GM19043 (cell line): ENCODE data around the gene RAB11FIP4.
"Not testable (repeated sequence)": the region's sequence is repeated elsewhere in the genome, so short reads cannot be mapped to it uniquely, and the experiment has no call there.

Experiments
- ATAC-seq: cut with Tn5 transposase; IDR thresholded peaks from one replicate; pipeline ENCODE4 v1.9.1; 2021; ENCODE audit warnings: low read depth; ENCODE audit not compliant: unreplicated experiment

The RAB11FIP4 gene, protein sequence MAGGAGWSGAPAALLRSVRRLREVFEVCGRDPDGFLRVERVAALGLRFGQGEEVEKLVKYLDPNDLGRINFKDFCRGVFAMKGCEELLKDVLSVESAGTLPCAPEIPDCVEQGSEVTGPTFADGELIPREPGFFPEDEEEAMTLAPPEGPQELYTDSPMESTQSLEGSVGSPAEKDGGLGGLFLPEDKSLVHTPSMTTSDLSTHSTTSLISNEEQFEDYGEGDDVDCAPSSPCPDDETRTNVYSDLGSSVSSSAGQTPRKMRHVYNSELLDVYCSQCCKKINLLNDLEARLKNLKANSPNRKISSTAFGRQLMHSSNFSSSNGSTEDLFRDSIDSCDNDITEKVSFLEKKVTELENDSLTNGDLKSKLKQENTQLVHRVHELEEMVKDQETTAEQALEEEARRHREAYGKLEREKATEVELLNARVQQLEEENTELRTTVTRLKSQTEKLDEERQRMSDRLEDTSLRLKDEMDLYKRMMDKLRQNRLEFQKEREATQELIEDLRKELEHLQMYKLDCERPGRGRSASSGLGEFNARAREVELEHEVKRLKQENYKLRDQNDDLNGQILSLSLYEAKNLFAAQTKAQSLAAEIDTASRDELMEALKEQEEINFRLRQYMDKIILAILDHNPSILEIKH

GRCh38 chr17:31391496-31391949 lies at the start of gene RAB11FIP4:
TSS of gene RAB11FIP4 (plus strand) at chr17:31391675. CDS start at chr17:31391853, 178 bp downstream.
- ATAC-seq: no peak

DNA sequence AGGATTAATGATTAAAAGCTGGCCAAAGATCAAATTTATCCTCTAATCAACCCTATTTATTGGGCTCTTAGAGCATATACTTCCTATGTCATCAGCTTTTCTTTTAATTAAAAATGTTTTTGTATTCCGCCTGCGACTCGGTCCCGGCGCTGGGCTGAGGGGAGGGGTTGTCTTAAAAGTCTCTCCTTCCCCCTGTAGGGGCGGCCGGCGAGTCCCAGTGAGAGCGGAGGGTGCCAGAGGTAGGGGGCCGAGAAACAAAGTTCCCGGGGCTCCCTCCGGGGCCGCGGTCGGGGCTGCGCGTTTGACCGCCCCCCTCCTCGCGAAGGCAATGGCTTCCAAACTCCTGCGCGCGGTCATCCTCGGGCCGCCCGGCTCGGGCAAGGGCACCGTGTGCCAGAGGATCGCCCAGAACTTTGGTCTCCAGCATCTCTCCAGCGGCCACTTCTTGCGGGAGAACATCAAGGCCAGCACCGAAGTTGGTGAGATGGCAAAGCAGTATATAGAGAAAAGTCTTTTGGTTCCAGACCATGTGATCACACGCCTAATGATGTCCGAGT lies 46.2 kb upstream of the RAB11FIP4 start:
- not testable (repeated sequence) for ATAC-seq

DNA sequence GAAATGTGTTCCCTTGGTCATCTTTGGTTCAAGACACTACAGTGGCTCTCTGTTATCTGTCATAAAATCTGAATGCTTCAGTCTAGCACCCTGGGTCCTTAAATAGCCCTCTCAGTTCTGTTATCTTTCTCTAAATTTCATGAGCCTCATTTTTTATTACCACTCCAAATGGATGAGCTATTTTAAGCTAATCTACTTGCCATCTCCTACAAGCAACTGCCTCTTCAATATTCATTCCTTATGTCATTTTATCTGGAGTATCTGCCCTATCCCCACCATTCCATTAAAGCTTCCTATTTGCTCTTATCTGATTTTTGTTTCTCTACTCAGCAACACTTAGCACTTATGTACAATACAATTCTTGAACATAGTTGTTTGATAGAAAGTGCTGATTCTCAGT lies 42.0 kb upstream of the RAB11FIP4 start:
- ATAC-seq: no peak

DNA sequence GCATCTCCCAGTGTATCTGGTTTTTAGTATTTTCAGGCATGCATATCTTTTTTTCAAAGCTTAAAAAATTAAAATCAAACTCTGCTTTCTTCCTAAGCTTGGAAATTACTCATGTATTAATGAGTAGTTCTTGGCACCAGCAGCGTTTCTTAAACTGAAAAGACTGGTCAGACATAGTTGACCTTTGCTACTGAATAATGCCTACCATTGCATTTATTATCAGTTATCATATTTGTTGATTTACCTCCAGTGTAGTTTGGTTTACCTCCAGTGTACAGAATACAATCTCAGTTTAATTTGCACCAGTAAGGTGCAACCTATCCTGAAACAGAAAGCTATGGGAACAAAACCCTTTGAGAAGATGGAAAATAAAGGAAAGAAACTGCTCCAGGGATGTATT lies 35.5 kb upstream of the RAB11FIP4 start:
- ATAC-seq: no peak

GRCh38 chr17:31357091-31357490 lies 34.4 kb upstream of the RAB11FIP4 start:
- ATAC-seq: no peak

- ATAC-seq: no peak
Measured at GRCh38 chr17:31357839-31358394, 33.6 kb upstream of the RAB11FIP4 start.

DNA sequence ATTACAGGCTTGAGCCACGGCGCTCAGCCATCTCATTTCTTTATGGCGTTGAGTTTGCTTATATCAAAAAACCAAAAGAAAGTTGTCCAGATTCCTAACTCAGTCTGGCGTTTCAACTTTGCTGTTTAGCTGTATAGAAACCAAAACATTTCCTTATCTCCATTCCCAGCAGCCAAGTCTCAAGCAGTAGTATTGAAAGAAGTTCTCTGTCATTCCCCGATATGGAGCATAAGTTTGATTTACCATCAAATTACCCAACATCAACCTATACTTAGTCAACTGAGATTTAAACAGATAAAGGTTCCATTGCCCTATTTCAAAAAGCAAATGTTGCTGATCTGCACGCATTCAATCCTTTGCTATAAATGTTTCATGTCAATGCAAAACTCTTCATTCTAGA lies 27.5 kb upstream of the RAB11FIP4 start:
- ATAC-seq: no peak

DNA sequence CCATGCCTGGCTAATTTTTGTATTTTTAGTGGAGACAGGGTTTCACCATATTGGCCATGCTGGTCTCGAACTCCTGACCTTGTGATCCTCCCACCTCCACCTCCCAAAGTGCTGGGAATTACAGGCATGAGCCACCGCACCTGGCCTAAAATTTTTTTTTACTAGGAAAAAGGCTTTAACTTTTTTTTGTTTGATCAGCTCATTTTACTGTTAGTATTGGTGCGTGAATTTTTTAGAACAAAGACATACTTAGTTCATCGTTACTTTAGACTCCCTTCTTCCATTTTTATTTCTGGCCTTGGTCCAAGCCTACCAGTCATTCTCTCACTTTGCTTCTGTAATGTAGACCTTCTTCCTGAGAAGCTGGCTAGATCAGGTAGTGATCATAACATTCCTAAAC lies 25.4 kb upstream of the RAB11FIP4 start:
- ATAC-seq: no peak

DNA sequence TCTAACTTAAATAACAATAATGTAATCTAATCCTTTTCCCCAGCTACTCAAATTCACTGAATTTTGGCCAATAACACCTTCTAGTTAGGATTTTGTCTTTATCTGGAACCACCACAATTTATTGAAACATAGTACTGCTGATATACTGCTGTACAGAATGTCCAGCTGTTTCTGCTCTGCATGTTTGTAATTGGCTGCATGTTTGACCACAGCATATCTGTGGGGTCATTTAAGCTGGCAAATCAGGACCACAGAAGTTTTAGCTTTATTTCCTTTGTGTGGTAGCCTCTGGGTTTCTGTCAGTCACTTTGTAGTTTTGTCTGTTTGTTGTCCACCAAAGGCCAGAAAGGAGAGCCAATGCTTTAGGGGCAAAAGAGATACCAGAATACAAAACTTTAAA lies 22.2 kb upstream of the RAB11FIP4 start:
- no peak for ATAC-seq

GRCh38 chr17:31371511-31372097 lies 19.9 kb upstream of the RAB11FIP4 start:
- no peak for ATAC-seq

DNA sequence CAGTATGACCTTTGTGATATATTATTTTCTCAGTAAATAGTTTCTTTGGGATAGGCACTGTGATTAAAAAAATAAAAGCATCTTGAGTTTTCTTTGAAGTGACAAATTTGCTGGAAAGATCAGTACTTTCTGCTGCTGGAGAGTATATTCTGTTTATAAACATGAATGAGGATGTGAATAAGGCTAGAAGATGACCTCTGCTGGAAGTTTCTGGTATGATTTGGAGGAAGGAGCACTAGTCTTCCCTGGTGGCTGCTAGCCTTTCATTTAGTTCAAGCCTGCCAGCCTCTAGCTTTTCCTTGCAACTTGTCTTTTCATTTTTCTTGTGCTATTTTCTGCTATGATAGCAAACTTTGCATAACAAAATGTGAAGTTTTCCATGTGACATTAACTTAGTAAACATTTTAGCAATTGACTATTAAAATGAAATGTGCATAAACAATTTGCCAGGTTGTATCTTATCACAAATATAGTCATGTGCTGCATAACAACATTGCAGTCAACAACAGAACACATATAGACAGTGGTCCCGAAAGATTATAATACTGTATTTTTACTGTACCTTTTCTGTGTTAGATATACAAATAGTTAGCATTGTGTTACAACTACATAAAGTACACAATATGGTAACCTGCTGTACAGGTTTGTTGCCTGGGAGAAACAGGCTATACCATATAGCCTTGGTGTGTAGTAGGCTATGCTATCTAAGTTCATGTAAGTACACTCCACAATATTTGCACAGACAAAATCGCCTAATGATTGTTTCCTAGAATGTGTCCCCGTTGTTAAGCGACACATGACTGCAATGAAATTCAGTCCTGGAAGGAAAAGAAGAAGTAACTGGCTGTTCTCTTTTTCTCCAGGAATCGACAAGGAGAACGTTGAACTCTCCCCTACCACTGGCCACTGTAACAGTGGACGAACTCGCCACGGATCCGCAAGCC lies 18.1 kb upstream of the RAB11FIP4 start:
- no peak for ATAC-seq

DNA sequence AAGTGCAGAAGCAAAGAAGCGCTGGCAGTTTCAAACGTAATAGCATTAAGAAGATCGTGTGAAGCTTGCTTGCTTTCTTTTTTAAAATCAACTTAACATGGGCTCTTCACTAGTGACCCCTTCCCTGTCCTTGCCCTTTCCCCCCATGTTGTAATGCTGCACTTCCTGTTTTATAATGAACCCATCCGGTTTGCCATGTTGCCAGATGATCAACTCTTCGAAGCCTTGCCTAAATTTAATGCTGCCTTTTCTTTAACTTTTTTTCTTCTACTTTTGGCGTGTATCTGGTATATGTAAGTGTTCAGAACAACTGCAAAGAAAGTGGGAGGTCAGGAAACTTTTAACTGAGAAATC lies 17.4 kb upstream of the RAB11FIP4 start:
- ATAC-seq: no peak

GRCh38 chr17:31374503-31374902 lies 17.0 kb upstream of the RAB11FIP4 start:
- ATAC-seq: no peak

GRCh38 chr17:31378638-31379037 lies 12.8 kb upstream of the RAB11FIP4 start:
- no peak for ATAC-seq

GRCh38 chr17:31379597-31380205 lies 11.8 kb upstream of the RAB11FIP4 start:
- ATAC-seq: no peak

DNA sequence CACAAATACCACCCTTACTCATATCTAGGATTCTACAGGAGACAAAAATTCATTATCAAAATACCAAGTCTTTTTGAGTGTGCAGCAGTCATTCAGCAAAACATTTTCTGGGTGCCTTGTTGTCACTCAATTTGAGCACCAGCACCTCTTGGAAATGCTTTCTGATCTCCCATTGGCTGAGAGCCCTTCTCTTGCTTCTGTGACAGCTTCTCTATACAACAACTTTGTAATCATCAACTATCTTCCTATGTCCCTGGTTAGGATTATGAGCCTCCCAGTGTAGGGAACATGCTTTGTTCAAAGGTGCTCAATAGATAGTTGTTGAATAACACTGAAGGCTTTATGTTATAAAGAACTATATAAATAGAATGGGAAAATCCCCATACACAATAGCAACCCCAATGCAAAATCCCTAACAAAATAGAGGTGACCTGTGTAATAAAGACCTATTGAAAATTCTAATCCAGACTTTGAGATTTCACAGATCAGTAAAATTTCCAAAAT lies 10.3 kb upstream of the RAB11FIP4 start:
- no peak for ATAC-seq

GRCh38 chr17:31382668-31383275 lies 8.7 kb upstream of the RAB11FIP4 start:
- not testable (repeated sequence) for ATAC-seq

GRCh38 chr17:31383488-31383887 lies 8.0 kb upstream of the RAB11FIP4 start:
- ATAC-seq: not testable (repeated sequence)
